AML-193 (cell line): ENCODE data around the gene HMCN1.

Source experiments
- DNase-seq, 2 experiments: peaks; one replicate each; lab custom pipeline; 2025; lab: John Stamatoyannopoulos, UW

HMCN1 gene

GRCh38 chr1:185804608-185805007 lies 70.4 kb downstream of the HMCN1 start:
- no peak for DNase-seq

DNA sequence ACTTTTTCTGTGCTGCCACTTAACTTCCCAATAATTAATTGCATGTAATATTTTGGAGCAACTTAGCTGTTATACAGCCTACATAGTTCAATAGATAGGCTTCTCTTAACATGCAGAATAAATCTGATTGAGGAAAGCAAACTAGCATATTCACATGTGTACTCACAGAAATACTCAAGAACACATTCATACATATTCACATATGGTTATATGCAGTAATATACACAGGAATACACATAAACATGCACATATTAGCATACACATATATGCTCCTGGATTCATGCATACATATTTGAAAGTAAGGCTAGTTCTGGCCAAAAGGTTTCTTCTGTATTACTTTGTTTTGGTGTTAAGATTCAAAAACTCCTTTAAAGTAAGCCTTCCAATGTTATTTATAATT lies 73.1 kb downstream of the HMCN1 start:
- DNase-seq = no peak

- DNase-seq = no peak
Observed at GRCh38 chr1:185808631-185809030, 74.4 kb downstream of the HMCN1 start.

GRCh38 chr1:185811073-185811709 lies 77.0 kb downstream of the HMCN1 start:
- DNase-seq = no peak

- no peak for DNase-seq
Observed at GRCh38 chr1:185812934-185813333, 78.7 kb downstream of the HMCN1 start.

DNA sequence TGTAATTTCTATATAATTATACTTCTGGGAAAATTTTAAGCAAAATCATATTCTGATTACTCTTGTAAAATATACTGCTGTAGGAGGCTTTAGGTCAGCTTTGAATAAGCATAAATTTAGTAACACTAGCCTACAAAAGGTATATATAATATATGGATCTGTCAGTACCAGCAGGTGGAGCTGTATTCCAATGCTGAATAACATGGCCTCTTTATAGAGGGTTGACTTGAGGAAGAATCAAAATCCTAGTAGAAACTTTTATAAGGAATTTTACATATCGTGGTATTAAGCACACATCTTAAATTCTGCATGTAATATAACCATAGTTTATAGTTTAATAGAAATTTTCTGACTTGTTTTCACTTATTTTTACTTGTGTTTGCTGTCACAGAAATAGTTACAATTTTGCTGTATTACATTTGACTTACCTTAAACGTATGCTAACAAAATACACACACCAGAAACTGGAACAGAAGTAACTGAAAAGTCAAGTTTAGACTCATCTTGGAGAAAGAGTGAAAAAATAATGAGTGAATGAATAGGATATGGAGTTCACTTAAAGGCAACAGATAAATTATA lies 79.3 kb downstream of the HMCN1 start:
- DNase-seq = peak; percentile 29 to 47

DNA sequence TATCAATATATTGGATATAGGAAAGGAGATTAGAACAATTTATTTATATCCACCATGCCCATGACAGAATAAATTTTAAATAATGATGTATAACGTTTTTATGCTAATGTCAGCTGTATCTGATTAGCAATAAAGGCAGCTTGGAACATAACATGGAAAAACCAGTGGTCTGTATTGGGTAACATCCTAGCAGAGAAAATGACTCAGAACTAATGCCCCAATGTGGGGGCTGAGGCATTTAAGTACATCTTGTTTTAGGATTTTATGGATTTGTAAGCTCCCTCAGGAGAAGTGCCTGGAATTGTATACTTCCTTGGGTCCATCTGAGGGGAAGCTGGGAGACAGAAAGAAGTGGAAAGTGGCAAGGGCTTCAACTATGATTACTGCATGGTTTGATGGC lies 82.3 kb downstream of the HMCN1 start:
- DNase-seq = no peak

DNA sequence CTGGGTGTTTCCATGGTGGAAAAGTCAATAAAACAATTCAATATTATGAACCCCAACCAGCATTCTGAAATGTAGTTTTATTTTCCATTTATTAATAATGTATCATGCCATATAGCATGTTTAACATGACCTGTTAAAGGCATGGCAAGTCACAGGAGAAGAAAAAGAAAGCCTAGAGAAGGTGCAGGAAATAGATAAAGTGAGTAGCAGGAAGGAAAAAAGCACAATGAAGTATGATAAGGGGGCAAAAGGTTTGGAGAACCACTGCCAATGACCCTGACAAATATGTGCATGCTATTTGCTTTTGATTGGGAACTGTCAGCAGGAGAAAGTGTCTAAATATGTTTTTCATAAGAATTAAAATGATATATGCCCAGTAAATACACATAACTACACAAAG lies 85.6 kb downstream of the HMCN1 start:
- DNase-seq = no peak

DNA sequence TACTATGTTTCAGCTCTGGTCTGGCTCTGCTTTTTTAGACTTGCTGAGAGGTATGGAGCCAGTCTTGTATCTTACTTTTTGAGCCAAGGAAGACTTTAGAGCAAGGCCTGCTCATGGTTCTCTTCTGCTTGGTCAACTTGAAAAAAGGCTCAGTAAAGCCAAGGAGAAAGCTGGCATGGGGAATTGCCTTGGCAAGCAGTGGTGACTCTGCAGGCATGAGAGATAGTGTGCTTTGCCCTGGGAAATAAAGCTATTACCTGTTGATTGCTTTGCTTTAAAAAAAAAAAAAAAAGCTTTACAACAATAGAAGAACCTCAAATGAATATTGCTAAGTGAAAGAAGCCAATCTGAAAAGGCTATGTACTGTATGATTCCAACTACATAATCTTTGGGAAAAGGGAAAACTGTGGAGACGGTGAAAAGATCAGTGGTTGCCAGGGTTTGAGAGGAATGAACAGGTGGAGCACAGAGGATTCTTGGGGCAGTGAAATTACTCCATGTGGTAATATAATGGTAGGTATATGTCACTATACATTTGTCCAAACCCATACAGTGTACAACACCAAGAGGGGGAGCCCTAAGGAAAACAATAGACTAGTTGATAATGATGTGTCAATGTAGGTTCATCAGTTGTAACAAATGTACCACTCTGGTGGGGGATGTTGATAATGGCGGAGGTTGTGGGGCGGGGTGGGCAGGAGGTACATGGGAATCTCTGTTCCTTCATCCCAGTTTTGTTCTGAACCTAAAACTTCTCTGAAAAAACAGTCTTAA lies 87.6 kb downstream of the HMCN1 start:
- DNase-seq = no peak

DNA sequence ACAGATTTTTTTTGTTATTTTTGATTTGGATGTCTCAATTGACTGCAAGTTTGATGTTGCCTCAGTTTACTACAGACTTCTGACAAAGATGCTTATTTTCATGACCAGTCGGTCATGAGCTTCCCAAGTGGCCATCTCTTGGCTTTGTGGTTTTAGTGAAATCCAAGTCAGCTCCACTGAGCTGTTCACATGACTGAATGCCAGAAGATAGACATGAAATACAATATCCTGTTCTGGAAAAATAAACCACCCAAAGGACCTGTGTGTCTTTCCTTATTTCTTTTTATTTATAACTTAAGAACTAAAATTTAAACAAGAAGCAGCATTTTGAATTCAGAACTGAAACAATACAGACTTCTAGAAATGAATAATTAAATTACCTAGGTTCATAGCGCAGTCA lies 89.3 kb downstream of the HMCN1 start:
- no peak for DNase-seq

GRCh38 chr1:185824106-185824505 lies 89.9 kb downstream of the HMCN1 start:
- no peak for DNase-seq

- no peak for DNase-seq
Observed at GRCh38 chr1:185825556-185825955, 91.4 kb downstream of the HMCN1 start.

DNA sequence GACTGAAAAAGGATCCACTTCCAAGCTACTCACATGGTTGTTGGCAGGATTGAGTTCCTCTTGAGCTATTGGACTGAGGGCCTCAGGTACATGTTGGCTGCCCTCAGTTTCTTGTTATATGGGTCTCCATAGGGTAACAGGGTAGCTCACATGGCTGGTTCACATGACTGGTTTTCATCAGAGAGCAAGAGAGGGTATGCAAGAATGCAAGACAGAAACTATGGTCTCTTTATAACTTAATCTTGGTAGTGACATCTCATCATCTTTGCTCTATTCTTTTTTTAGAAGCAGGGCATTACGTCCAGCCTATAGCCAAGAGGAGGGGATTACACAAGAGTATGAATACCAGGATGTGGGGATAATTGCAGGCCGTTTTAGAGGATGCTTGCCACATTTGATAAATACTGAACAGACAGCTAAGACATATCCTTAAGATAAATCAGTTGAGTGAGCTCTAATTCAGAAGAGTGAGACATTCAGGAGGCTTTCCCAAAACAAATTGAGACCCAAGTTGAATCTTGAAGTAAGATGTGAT lies 100.2 kb downstream of the HMCN1 start:
- DNase-seq = no peak

DNA sequence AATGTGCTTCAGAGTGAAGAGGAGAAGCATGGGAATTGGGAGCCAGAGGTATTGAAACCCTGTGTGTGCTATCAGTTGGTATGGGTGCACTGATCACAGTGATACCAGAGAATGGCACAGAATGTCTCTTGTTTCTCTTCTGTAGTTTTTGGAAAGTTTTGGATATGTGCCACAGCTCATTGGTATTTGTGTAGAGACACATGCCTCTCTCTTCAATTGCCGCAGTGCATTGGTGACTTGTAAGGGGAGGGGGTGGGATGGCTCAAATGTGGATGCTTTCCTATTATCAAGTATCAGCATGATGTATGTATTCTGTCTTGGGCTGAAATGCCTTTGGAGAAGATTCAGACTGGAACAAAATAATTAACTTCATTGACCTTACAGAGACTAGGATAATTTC lies 101.0 kb downstream of the HMCN1 start:
- no peak for DNase-seq

GRCh38 chr1:185837711-185838110 lies 103.5 kb downstream of the HMCN1 start:
- no peak for DNase-seq

DNA sequence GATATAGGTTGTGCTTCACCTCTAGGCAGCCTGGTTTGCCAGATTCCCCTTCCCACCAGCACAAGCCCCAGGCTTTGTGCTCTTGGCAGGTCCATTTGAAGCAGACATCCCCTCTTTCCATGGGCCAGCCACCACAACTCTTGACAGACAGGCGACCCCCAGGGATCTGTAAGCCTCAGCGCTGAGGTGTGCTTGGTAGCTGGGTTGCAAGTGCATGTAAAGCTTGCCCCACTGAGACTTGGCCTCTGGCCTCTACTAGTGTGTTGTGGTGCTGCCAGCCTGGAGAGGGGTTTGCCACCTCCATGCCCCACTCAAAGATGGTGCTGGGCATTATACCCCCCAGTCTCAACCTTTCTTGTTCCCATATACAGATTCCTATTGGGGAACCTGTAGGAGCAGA lies 103.9 kb downstream of the HMCN1 start:
- DNase-seq = no peak

- no peak for DNase-seq
Observed at GRCh38 chr1:185840880-185841279, 106.7 kb downstream of the HMCN1 start.

GRCh38 chr1:185843297-185843869 lies 109.2 kb downstream of the HMCN1 start:
- DNase-seq = no peak

GRCh38 chr1:185843986-185844385 lies 109.8 kb downstream of the HMCN1 start:
- DNase-seq = no peak

DNA sequence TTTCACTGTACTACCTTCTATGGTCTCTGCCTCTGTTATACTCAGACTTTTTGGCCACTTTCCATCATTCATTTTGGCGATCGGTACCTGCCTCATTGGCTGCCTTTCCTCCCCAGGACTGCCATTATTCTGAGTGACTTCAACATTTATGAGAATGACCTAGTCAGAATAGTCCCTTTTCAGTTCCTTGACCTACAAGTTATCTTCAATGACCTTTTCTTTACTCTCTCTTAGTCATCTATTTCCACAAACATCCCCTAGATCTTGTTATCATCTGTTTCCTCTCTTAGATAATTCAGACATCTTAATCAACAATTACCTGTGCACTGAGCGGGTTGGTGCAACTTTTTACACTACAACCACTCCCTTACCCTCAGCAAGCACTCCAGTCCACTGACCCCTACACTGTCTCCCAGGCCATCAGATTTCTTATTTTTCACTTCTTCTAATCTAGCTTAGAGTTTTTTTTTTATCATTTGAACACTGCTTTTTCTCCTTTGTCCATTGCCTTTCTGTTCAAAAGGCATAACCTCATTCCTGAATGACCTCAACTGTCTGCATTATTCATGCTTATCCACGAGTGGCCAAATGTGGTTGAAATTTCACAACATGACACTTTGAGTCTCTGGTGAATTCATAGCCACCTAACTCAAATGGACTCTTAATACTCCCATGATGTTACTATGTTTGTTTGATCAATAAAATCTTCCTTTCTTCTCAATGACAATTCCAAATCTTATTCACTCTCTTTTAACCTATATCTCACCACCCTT lies 112.7 kb downstream of the HMCN1 start:
- DNase-seq = no peak

DNA sequence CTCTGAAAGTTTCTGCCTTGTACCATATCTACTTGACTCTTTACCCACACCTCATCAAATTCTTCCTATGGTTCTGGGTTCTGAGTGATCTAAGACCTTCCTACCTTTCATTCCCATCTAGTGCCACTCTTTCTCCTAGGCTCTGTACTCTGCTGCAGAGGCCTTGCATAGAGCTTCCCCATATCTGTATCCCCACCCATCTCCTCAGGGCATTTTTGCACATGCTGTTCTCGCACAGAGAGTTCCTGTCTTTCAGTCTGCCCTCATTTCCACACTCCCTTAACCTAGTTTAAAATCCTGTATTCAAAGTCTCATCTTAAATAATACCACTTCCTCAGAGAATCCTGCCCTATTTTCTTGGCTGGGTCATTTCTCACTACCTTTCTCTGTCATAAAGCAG lies 114.8 kb downstream of the HMCN1 start:
- DNase-seq = no peak

DNA sequence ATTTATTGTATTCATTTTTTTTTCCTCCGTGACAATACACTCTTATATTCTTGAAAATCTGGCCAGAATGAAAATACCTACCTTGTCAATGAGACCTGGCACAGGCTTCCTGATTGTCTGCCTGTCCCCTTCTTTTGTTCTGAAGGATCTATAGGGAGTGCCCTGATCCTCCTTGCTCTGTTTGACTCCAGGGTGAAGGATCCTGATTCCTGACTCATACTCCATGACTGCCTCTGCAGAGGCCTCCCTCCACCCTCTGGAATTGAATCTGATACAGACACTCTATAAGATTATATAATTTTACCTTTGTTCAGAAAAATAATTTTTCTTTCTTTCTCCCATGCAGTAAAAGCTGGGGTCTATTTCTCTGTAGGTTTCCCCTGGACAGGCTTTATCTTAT lies 116.2 kb downstream of the HMCN1 start:
- no peak for DNase-seq
